Activated B cell treated with CpG ODN at 0.5 μM for 24 hours (primary cell): Measurements from ENCODE around the gene CFAP299. TPM values are rescaled to one million over a fixed set of nuclear protein-coding genes. Genes with fewer than 3 reads are reported as not detected.
A peak's percentile ranks its signal among the peaks of the same experiment; 100 is the strongest.

Source experiments
- ATAC-seq: fragments of 200-7000 bp; cut with Tn5 transposase; one replicate; pipeline ENCODE4 v1.10.0; 2021; ENCODE audit warnings: low read depth, mild to moderate bottlenecking, moderate library complexity
- CTCF ChIA-PET: fragments of 350-600 bp; sonication (Branson Sonifier 250); formaldehyde crosslinking; loops from one replicate; lab custom pipeline; 2021; ENCODE audit warnings: antibody characterized with exemption; lab: Charles Lee
- POLR2A ChIA-PET: fragments of 350-600 bp; sonication (Branson Sonifier 250); formaldehyde crosslinking; loops from one replicate; lab custom pipeline; 2021; ENCODE audit warnings: antibody characterized with exemption; lab: Charles Lee
- DNase-seq: peaks from one replicate; pipeline ENCODE4 v3.0.0; 2022
- H3K27ac Mint-ChIP-seq: one replicate; pipeline ENCODE4 v1.8.0; 2020; ENCODE audit warnings: mixed read lengths
- H3K27me3 Mint-ChIP-seq: one replicate; pipeline ENCODE4 v1.8.0; 2021; ENCODE audit warnings: mixed read lengths
- H3K36me3 Mint-ChIP-seq: one replicate; pipeline ENCODE4 v1.8.0; 2021; ENCODE audit warnings: low read depth, mixed read lengths
- H3K4me1 Mint-ChIP-seq: one replicate; pipeline ENCODE4 v1.8.0; 2021; ENCODE audit warnings: mixed read lengths
- H3K4me3 Mint-ChIP-seq: one replicate; pipeline ENCODE4 v1.8.0; 2020; ENCODE audit warnings: mild to moderate bottlenecking, mixed read lengths
- H3K9me3 Mint-ChIP-seq: one replicate; pipeline ENCODE4 v1.8.0; 2020; ENCODE audit warnings: mixed read lengths
- CTCF ChIP-seq: fragments of 200-600 bp; IDR thresholded peaks from one replicate; pipeline ENCODE4 v1.8.0; 2022; ENCODE audit warnings: antibody characterized with exemption, mild to moderate bottlenecking
- intact Hi-C: fragments of 100-400 bp; cut with micrococcal nuclease; formaldehyde crosslinking; loops from one replicate; pipeline ENCODE4 v1.15.1; 2024
- total RNA-seq: library from RNA; stranded (reverse); gene quantifications from 2 replicates; pipeline ENCODE4 v1.2.3, GENCODE V29; 2022

Gene CFAP299
- total RNA-seq, 1 donor from 2014 or later = not detected

- H3K9me3 Mint-ChIP-seq = no peaks in the 10 kb centered on the region
- intact Hi-C loops = no loop called here
- H3K27ac Mint-ChIP-seq = no peak overlapping the region
- CTCF ChIA-PET = interaction anchor here (6.1 kb wide), 1 partner anchor 622 kb away, joined by 75 read pairs; no protein-coding TSS in a partner anchor
- no peak overlapping the region for H3K4me3 Mint-ChIP-seq
- H3K27me3 Mint-ChIP-seq = no peaks in the 10 kb centered on the region
- DNase-seq = no peak
- H3K4me1 Mint-ChIP-seq = peaks cover 15% of the 10 kb centered on the region
- POLR2A ChIA-PET = no interaction called here
- no peak for TF ChIP-seq CTCF
- no peaks in the 10 kb centered on the region for H3K36me3 Mint-ChIP-seq
- ATAC-seq = no peak
Observed at GRCh38 chr4:80986011-80986410, 650.5 kb downstream of the CFAP299 start.

GRCh38 chr4:80989921-80990544, 654.5 kb downstream of the CFAP299 start:
- peaks cover 31% of the 10 kb centered on the region for H3K4me1 Mint-ChIP-seq
- intact Hi-C loops = loop anchor here (1.0 kb wide), 6 partner anchors 50 to 628 kb away; no protein-coding TSS in a partner anchor
- no peak for TF ChIP-seq CTCF
- CTCF ChIA-PET = interaction anchor here (0.7 to 6.1 kb wide), 21 partner anchors 8 to 636 kb away, joined by 3 to 75 read pairs (median 4); no protein-coding TSS in a partner anchor
- no peaks in the 10 kb centered on the region for H3K9me3 Mint-ChIP-seq
- H3K36me3 Mint-ChIP-seq = no peaks in the 10 kb centered on the region
- ATAC-seq (peak; percentile 56), DNase-seq (no peak)
- no peak overlapping the region for H3K27ac Mint-ChIP-seq
- POLR2A ChIA-PET = no interaction called here
- H3K4me3 Mint-ChIP-seq = no peak overlapping the region
- H3K27me3 Mint-ChIP-seq = no peaks in the 10 kb centered on the region

- Mint-ChIP-seq H3K27ac (no peak overlapping the region), H3K4me3 (no peak overlapping the region), H3K27me3 (no peaks in the 10 kb centered on the region), H3K9me3 (no peaks in the 10 kb centered on the region), H3K4me1 (peaks cover 31% of the 10 kb centered on the region), H3K36me3 (no peaks in the 10 kb centered on the region)
- intact Hi-C loops = loop anchor here (1.0 kb wide), 6 partner anchors 49 to 629 kb away; no protein-coding TSS in a partner anchor
- TF ChIP-seq CTCF = no peak
- CTCF ChIA-PET = interaction anchor here (0.9 to 6.1 kb wide), 14 partner anchors 10 to 637 kb away, joined by 3 to 75 read pairs (median 4); no protein-coding TSS in a partner anchor
- DNase-seq (no peak), ATAC-seq (no peak)
- POLR2A ChIA-PET = no interaction called here
Observed at GRCh38 chr4:80990851-80991250, 655.3 kb downstream of the CFAP299 start.

- intact Hi-C loops = no loop called here
- POLR2A ChIA-PET = no interaction called here
- H3K4me1 Mint-ChIP-seq = peaks cover 18% of the 10 kb centered on the region
- no peak overlapping the region for H3K27ac Mint-ChIP-seq
- no peaks in the 10 kb centered on the region for H3K27me3 Mint-ChIP-seq
- DNase-seq (no peak), ATAC-seq (no peak)
- H3K4me3 Mint-ChIP-seq = no peak overlapping the region
- no peak for TF ChIP-seq CTCF
- H3K9me3 Mint-ChIP-seq = no peaks in the 10 kb centered on the region
- no peaks in the 10 kb centered on the region for H3K36me3 Mint-ChIP-seq
- CTCF ChIA-PET = no interaction called here
Observed at GRCh38 chr4:80999943-81000342, 664.4 kb downstream of the CFAP299 start.

GRCh38 chr4:81003597-81004111, 668.1 kb downstream of the CFAP299 start:
- TF ChIP-seq CTCF = no peak
- Mint-ChIP-seq H3K27me3 (no peaks in the 10 kb centered on the region), H3K4me1 (peaks cover 18% of the 10 kb centered on the region), H3K27ac (peak overlapping the region; percentile 50), H3K4me3 (no peak overlapping the region), H3K36me3 (no peaks in the 10 kb centered on the region), H3K9me3 (peaks cover 4% of the 10 kb centered on the region)
- POLR2A ChIA-PET = no interaction called here
- intact Hi-C loops = no loop called here
- CTCF ChIA-PET = no interaction called here
- DNase-seq (no peak), ATAC-seq (peak; percentile 45)
